Loucy (cell line): ENCODE results near the gene UCMA.

Experiments used
- CTCF ChIP-seq: fragments of 200-600 bp; sonication (generic); conservative IDR thresholded peaks from 2 replicates; pipeline ENCODE4 v1.5.1; 2014; ENCODE audit warnings: mild to moderate bottlenecking, antibody characterized with exemption, low read length
- EZH2phosphoT487 ChIP-seq: fragments of 200-600 bp; IDR thresholded peaks from 2 replicates; pipeline ENCODE4 v1.6.1; 2018; ENCODE audit warnings: antibody characterized with exemption, mild to moderate bottlenecking, moderate library complexity, borderline replicate concordance

GRCh38 chr10:13193637-13194036 is 40.5 kb downstream of the UCMA start:
- TF ChIP-seq CTCF (no peak), EZH2phosphoT487 (no peak)
